Smooth muscle cell (in vitro differentiated cells): ENCODE measurements around the gene BCL2L1. TPM values are rescaled to one million over a fixed set of nuclear protein-coding genes. Genes with fewer than 3 reads are reported as not detected.

Experiments used
- DNase-seq: peaks from one replicate; lab custom pipeline; 2025; ENCODE audit not compliant: unreplicated experiment; lab: John Stamatoyannopoulos, UW
- H2AFZ ChIP-seq: fragments of 200-600 bp; sonication (generic); 2 replicates; pipeline ENCODE4 v1.6.0; 2016; ENCODE audit warnings: antibody characterized with exemption, low read depth, mild to moderate bottlenecking
- H3F3A ChIP-seq: fragments of 200-600 bp; sonication (generic); 2 replicates; pipeline ENCODE4 v1.6.0; 2017; ENCODE audit warnings: antibody characterized with exemption, low read depth
- H3K27ac ChIP-seq: fragments of 200-600 bp; sonication (generic); 2 replicates; pipeline ENCODE4 v1.5.1; 2016; ENCODE audit warnings: low read depth, mild to moderate bottlenecking
- H3K27me3 ChIP-seq: fragments of 200-600 bp; sonication (generic); 2 replicates; pipeline ENCODE4 v1.6.1; 2016; ENCODE audit warnings: low read depth, mild to moderate bottlenecking
- H3K36me3 ChIP-seq: fragments of 200-600 bp; sonication (generic); 2 replicates; pipeline ENCODE4 v1.5.1; 2016; ENCODE audit warnings: low read depth
- H3K4me1 ChIP-seq: fragments of 200-600 bp; sonication (generic); 2 replicates; pipeline ENCODE4 v1.5.1; 2016; ENCODE audit warnings: low read depth
- H3K4me2 ChIP-seq: fragments of 200-600 bp; sonication (generic); 2 replicates; pipeline ENCODE4 v1.6.0; 2016; ENCODE audit warnings: mild to moderate bottlenecking
- H3K4me3 ChIP-seq: fragments of 200-600 bp; sonication (generic); 2 replicates; pipeline ENCODE4 v1.5.1; 2016; ENCODE audit warnings: mild to moderate bottlenecking
- H3K79me2 ChIP-seq: fragments of 200-600 bp; sonication (generic); 2 replicates; pipeline ENCODE4 v1.6.0; 2016; ENCODE audit warnings: low read depth, mild to moderate bottlenecking
- H3K9ac ChIP-seq: fragments of 200-600 bp; sonication (generic); 2 replicates; pipeline ENCODE4 v1.6.0; 2016; ENCODE audit warnings: low read depth
- H3K9me3 ChIP-seq: fragments of 200-600 bp; sonication (generic); replicated peaks from 2 replicates; pipeline ENCODE4 v1.5.1; 2016; ENCODE audit warnings: low read depth
- H4K20me1 ChIP-seq: fragments of 200-600 bp; sonication (generic); 2 replicates; pipeline ENCODE4 v1.6.0; 2016; ENCODE audit warnings: low read depth
- WGBS: methylation state at CpG from one replicate; pipeline ENCODE4 v1.1.7; 2016; ENCODE audit warnings: low lambda C conversion rate; 5-methylcytosine and 5-hydroxymethylcytosine counted together
- polyA plus RNA-seq: library from polyadenylated mRNA; unstranded; fragments of >200 nt; fragmentation: Nextera tagmentation; extraction: Ambion mirVana; gene quantifications from 2 replicates; pipeline ENCODE4 v1.2.1, GENCODE V29; 2016
- total RNA-seq: library from RNA; depleted of rRNA; stranded (reverse); fragments of >200 nt; gene quantifications from 2 replicates; pipeline ENCODE4 v1.2.3, GENCODE V29; 2014
- TF ChIP-seq, protein P1 (sequence below): fragments of 200-600 bp; sonication (generic); IDR thresholded peaks from 2 replicates; pipeline ENCODE4 v1.5.1; 2017; ENCODE audit warnings: borderline replicate concordance, mild to moderate bottlenecking, antibody characterized with exemption; ENCODE audit not compliant: insufficient read depth, poor library complexity, severe bottlenecking

Gene BCL2L1
- total and polyA plus RNA-seq, 2 experiments from 2014 or later: 24.8 to 47.0 TPM

DNA sequence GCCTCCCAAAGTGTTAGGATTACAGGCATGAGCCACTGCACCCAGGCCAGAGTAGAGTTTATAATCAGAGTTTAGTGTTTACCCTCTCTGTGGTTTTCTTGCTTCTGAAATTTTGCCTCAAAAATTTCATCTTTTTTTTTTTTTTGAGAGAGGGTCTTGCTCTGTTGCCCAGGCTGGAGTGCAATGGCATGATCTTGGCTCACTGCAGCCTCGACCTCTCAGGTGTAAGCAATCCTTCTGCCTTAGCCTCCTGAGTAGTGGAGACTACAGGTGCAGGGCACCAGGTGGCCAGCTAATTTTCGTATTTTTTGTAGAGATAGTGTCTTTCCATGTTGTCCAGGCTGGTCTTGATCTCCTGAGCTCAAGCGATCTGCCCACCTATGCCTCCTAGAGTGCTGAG lies 45.1 kb upstream of the BCL2L1 start:
- H3K9ac ChIP-seq: no peak overlapping the region
- peaks cover 10% of the 10 kb centered on the region for H3K79me2 ChIP-seq
- 99% methylated on average over 3 of the region's 3 CpGs for whole genome bisulfite sequencing
- H3F3A ChIP-seq: no peaks in the 10 kb centered on the region
- H3K4me3 ChIP-seq: no peak overlapping the region
- no peak overlapping the region for H3K27ac ChIP-seq
- DNase-seq: no peak
- H4K20me1 ChIP-seq: no peaks in the 10 kb centered on the region
- H2AFZ ChIP-seq: no peak overlapping the region
- H3K9me3 ChIP-seq: no peaks in the 10 kb centered on the region
- TF ChIP-seq, protein P1, sequence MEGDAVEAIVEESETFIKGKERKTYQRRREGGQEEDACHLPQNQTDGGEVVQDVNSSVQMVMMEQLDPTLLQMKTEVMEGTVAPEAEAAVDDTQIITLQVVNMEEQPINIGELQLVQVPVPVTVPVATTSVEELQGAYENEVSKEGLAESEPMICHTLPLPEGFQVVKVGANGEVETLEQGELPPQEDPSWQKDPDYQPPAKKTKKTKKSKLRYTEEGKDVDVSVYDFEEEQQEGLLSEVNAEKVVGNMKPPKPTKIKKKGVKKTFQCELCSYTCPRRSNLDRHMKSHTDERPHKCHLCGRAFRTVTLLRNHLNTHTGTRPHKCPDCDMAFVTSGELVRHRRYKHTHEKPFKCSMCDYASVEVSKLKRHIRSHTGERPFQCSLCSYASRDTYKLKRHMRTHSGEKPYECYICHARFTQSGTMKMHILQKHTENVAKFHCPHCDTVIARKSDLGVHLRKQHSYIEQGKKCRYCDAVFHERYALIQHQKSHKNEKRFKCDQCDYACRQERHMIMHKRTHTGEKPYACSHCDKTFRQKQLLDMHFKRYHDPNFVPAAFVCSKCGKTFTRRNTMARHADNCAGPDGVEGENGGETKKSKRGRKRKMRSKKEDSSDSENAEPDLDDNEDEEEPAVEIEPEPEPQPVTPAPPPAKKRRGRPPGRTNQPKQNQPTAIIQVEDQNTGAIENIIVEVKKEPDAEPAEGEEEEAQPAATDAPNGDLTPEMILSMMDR: no peak
- no peak overlapping the region for H3K4me2 ChIP-seq
- no peaks in the 10 kb centered on the region for H3K27me3 ChIP-seq
- H3K36me3 ChIP-seq: peaks cover 4% of the 10 kb centered on the region
- H3K4me1 ChIP-seq: no peaks in the 10 kb centered on the region

DNA sequence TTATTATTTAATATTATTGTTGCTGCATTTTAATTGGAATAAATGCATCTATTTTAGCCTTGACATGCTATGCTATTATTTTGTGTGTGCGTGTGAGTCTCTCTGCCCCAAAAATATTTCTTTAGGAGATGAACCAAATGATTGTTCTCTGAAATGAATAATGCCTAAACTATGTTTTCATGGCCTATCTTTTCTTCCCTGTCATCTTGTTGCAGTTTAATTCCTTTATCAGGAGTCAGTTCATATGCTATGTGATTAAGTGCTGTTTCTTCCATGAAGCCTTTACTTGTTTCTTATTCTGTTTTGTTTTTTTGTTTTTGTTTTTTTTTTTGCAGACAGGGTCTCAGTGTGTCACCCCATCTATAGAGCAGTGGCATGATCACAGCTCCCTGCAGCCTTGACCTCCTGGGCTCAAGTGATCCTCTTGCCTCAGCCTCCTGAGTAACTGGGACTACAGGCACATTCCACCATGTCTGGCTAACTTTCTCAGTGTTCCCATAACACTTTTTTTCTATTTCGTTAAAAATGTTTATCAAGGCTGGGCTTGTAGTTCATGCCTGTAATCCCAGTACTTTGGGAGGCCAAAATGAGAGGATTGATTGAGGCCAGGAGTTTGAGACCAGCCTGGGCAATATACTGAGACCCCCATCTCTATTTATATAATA lies 42.1 kb upstream of the BCL2L1 start:
- H3K4me1 ChIP-seq: no peaks in the 10 kb centered on the region
- peaks cover 24% of the 10 kb centered on the region for H3K79me2 ChIP-seq
- TF ChIP-seq, protein P1: no peak
- no peak overlapping the region for H2AFZ ChIP-seq
- DNase-seq: no peak
- no peak overlapping the region for H3K27ac ChIP-seq
- 97% methylated on average over 2 of the region's 2 CpGs for WGBS
- no peaks in the 10 kb centered on the region for H4K20me1 ChIP-seq
- H3K4me3 ChIP-seq: no peak overlapping the region
- H3K36me3 ChIP-seq: peaks cover 7% of the 10 kb centered on the region
- no peaks in the 10 kb centered on the region for H3K27me3 ChIP-seq
- H3K9ac ChIP-seq: no peak overlapping the region
- no peaks in the 10 kb centered on the region for H3F3A ChIP-seq
- H3K4me2 ChIP-seq: no peak overlapping the region
- H3K9me3 ChIP-seq: no peaks in the 10 kb centered on the region

DNA sequence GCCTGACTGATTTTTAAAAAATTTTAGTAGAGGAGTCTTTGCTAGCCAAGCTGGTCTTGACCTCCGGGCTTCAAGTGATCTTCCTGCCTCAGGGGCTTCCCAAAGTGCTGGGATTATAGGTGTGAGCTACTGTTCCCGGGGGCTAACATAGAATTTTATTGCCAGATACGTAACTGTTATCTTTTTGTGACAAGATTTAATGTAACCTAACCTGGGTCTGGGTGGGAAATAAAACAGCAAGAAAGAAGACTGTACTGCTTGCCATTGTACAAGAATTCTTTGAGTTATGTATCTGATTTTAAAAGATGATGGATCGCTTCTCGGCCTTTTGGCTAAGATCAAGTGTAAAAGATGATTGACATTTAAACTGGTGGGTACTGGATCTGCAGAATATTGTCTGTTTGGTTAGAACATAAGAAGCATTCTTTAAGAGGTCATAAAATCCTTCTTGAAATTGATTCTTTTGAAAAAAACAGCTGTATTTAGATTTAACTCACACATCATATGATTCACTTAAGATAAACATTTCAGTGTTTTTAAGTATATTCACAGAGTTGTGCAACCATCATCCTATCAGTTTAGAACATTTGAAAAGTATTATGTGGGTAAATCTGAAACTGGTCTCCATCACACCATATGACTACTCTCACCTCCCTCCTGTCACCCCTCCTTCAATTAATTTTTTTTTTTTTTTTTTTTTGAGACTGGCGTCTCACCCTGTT lies 38.0 kb upstream of the BCL2L1 start:
- 96% methylated on average over 6 of the region's 6 CpGs for WGBS
- Histone ChIP-seq H4K20me1 (no peaks in the 10 kb centered on the region), H3K4me2 (no peak overlapping the region), H3K9ac (no peak overlapping the region), H3K36me3 (peaks cover 5% of the 10 kb centered on the region), H3K4me3 (no peak overlapping the region), H3F3A (no peaks in the 10 kb centered on the region), H3K4me1 (no peaks in the 10 kb centered on the region), H3K27ac (no peak overlapping the region), H3K9me3 (no peaks in the 10 kb centered on the region), H2AFZ (no peak overlapping the region), H3K27me3 (no peaks in the 10 kb centered on the region), H3K79me2 (peaks cover 31% of the 10 kb centered on the region)
- TF ChIP-seq, protein P1: no peak
- no peak for DNase-seq
